Nephron progenitor cell (in vitro differentiated cells): Measurements from ENCODE around the gene TIMP2.

Source experiments
- DNase-seq: peaks from one replicate; pipeline ENCODE4 v3.0.0; 2021
- H3K27ac Mint-ChIP-seq: 2 replicates; pipeline ENCODE4 v1.8.0; 2021; ENCODE audit warnings: mild to moderate bottlenecking, moderate library complexity, mixed read lengths
- H3K27me3 Mint-ChIP-seq: 2 replicates; pipeline ENCODE4 v1.8.0; 2021; ENCODE audit warnings: mild to moderate bottlenecking, low read depth, mixed read lengths; ENCODE audit not compliant: poor library complexity
- H3K36me3 Mint-ChIP-seq: 2 replicates; pipeline ENCODE4 v1.8.0; 2021; ENCODE audit warnings: low read depth, mixed read lengths
- H3K4me1 Mint-ChIP-seq: 2 replicates; pipeline ENCODE4 v1.8.0; 2021; ENCODE audit warnings: mixed read lengths
- H3K4me3 Mint-ChIP-seq: 2 replicates; pipeline ENCODE4 v1.8.0; 2021; ENCODE audit warnings: mild to moderate bottlenecking, moderate library complexity, mixed read lengths
- H3K9me3 Mint-ChIP-seq: 2 replicates; pipeline ENCODE4 v1.8.0; 2021; ENCODE audit warnings: mild to moderate bottlenecking, moderate library complexity, mixed read lengths
- CTCF ChIP-seq: fragments of 200-600 bp; sonication (generic); IDR thresholded peaks from 2 replicates; pipeline ENCODE4 v1.5.0; 2021; ENCODE audit warnings: antibody characterized with exemption

TIMP2 gene

GRCh38 chr17:78864117-78864516, 61.1 kb downstream of the TIMP2 start:
- no peaks in the 10 kb centered on the region for H3K9me3 Mint-ChIP-seq
- H3K4me1 Mint-ChIP-seq: peaks cover 4% of the 10 kb centered on the region
- H3K36me3 Mint-ChIP-seq: peaks cover 37% of the 10 kb centered on the region
- H3K27me3 Mint-ChIP-seq: no peaks in the 10 kb centered on the region
- H3K27ac Mint-ChIP-seq: peak overlapping the region; percentile 74
- no peak for DNase-seq
- no peak for TF ChIP-seq CTCF
- H3K4me3 Mint-ChIP-seq: no peak overlapping the region

DNA sequence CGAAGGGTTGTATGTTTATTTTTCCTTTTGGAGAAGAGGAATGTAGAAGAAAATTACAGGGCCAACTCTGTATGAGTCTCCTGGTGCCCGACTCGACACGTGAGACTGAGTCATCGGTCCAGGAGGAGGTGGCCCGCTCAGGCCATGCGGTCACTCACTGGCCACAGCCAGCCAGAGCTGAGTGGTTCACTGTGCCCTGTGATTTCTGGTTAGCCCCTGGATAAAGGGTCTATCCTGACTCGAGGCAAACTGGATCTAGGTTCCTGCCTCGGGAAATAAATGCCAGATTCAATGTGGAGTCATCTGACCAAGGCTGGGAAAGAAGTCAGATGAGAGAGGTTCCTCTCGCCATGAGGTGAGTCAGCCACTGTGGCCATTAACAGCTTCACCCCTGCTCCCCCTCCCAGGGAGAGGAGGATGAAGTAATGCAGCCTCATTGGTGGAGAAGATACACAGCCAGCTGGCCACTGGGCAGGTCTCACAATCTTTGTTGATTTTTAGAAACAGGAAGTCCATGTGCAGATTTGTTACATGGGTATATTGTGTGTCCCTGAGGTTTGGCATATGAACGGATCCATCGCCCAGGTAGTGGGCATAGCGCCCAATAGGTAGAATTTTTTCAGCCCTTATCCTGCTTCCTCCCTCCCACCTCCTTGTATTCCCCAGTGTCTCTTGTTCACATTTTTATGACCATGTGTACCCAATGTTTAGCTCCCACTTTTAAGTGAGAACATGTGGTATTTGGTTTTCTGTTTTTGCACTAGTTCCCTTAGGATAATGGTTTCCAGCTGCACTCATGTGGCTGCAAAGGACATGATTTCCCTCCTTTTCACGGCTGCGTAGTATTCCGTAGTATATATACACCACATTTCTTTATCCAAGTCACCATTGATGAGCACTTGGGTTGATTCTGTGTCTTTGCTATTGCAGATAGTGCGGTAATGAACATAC, 62.8 kb downstream of the TIMP2 start:
- no peak for DNase-seq
- no peaks in the 10 kb centered on the region for H3K9me3 Mint-ChIP-seq
- H3K27ac Mint-ChIP-seq: peak overlapping the region; percentile 68
- no peak overlapping the region for H3K4me3 Mint-ChIP-seq
- no peak for TF ChIP-seq CTCF
- peaks cover 4% of the 10 kb centered on the region for H3K4me1 Mint-ChIP-seq
- peaks cover 27% of the 10 kb centered on the region for H3K36me3 Mint-ChIP-seq
- H3K27me3 Mint-ChIP-seq: no peaks in the 10 kb centered on the region

DNA sequence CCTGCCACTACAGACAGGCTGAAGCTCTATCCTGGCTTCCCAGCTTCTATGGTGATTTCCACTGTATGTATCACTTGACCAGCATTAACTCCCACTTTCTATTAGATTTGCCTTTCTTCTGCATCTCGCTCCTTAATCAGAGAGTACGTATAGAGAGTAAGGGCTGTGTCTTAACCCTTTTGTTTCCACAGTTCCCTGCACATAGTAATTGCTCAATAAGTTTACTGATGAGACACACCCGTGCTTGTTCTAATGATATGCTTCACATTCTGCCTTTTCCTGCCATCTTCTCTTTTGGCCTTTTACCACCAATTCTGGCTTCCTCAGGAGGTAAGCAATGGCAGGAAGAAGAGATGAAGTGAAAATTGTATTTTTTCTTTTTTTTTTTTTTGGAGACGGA, 64.0 kb downstream of the TIMP2 start:
- no peaks in the 10 kb centered on the region for H3K27me3 Mint-ChIP-seq
- no peak overlapping the region for H3K27ac Mint-ChIP-seq
- H3K9me3 Mint-ChIP-seq: no peaks in the 10 kb centered on the region
- no peak for DNase-seq
- peaks cover 12% of the 10 kb centered on the region for H3K4me1 Mint-ChIP-seq
- H3K4me3 Mint-ChIP-seq: no peak overlapping the region
- no peak for TF ChIP-seq CTCF
- peaks cover 33% of the 10 kb centered on the region for H3K36me3 Mint-ChIP-seq

DNA sequence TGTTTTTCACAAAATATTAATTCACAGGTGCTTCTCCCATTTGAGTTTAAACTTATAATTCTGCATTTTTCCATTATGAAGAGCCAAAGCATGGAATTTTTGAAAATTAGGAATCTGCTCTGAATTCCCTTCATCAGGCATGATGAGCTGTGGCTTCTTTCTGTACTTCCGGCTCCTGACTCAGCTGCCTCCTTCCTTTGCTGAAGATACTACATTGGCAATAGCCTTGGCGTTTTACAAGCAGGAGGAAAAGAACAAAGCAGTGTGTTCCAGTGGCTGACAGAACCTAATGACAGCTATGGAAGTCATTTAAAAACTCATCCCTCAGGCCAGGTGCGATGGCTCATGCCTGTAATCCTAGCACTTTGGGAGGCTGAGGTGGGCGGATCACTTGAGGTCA, 66.1 kb downstream of the TIMP2 start:
- H3K27me3 Mint-ChIP-seq: no peaks in the 10 kb centered on the region
- H3K4me1 Mint-ChIP-seq: peaks cover 11% of the 10 kb centered on the region
- TF ChIP-seq CTCF: no peak
- H3K4me3 Mint-ChIP-seq: no peak overlapping the region
- H3K9me3 Mint-ChIP-seq: no peaks in the 10 kb centered on the region
- H3K36me3 Mint-ChIP-seq: peaks cover 33% of the 10 kb centered on the region
- no peak for DNase-seq
- H3K27ac Mint-ChIP-seq: no peak overlapping the region

GRCh38 chr17:78857266-78857665, 67.9 kb downstream of the TIMP2 start:
- no peak for DNase-seq
- H3K27ac Mint-ChIP-seq: no peak overlapping the region
- no peak overlapping the region for H3K4me3 Mint-ChIP-seq
- peaks cover 26% of the 10 kb centered on the region for H3K36me3 Mint-ChIP-seq
- peaks cover 11% of the 10 kb centered on the region for H3K4me1 Mint-ChIP-seq
- no peaks in the 10 kb centered on the region for H3K9me3 Mint-ChIP-seq
- no peak for TF ChIP-seq CTCF
- H3K27me3 Mint-ChIP-seq: no peaks in the 10 kb centered on the region
